DOHH2 (cell line): Measurements from ENCODE around the gene CHD5.

ENCODE experiments used
- H3F3A ChIP-seq: fragments of 200-600 bp; sonication (generic), shearing (Covaris generic); 2 replicates; pipeline ENCODE4 v1.6.0; 2016; ENCODE audit warnings: antibody characterized with exemption, mild to moderate bottlenecking; ENCODE audit not compliant: control insufficient read depth, insufficient read depth
- H3K27ac ChIP-seq: fragments of 200-600 bp; sonication (generic); 2 replicates; pipeline ENCODE4 v1.5.1; 2014; ENCODE audit warnings: low read depth, mild to moderate bottlenecking, low read length, moderate library complexity
- H3K27me3 ChIP-seq: fragments of 200-600 bp; sonication (generic); 2 replicates; pipeline ENCODE4 v1.6.1; 2014; ENCODE audit warnings: mild to moderate bottlenecking, low read length, mixed read lengths; ENCODE audit not compliant: control insufficient read depth
- H3K36me3 ChIP-seq: fragments of 200-600 bp; sonication (generic); 2 replicates; pipeline ENCODE4 v1.6.1; 2014; ENCODE audit warnings: mild to moderate bottlenecking, low read length, moderate library complexity, mixed read lengths; ENCODE audit not compliant: control insufficient read depth
- H3K4me1 ChIP-seq: fragments of 200-600 bp; sonication (generic); 2 replicates; pipeline ENCODE4 v1.6.1; 2014; ENCODE audit warnings: mild to moderate bottlenecking, low read length, mixed read lengths; ENCODE audit not compliant: control insufficient read depth
- H3K4me2 ChIP-seq: fragments of 200-600 bp; sonication (generic); 2 replicates; pipeline ENCODE4 v1.6.0; 2014; ENCODE audit warnings: mild to moderate bottlenecking, low read length, moderate library complexity
- H3K4me3 ChIP-seq: fragments of 200-600 bp; sonication (generic); 2 replicates; pipeline ENCODE4 v1.5.1; 2014; ENCODE audit warnings: mild to moderate bottlenecking, low read length, mixed read lengths
- H3K79me2 ChIP-seq: fragments of 200-600 bp; sonication (generic); 2 replicates; pipeline ENCODE4 v1.6.1; 2014; ENCODE audit warnings: mild to moderate bottlenecking, low read length, mixed read lengths; ENCODE audit not compliant: control insufficient read depth
- H3K9me2 ChIP-seq: fragments of 200-600 bp; sonication (generic); replicated peaks from 2 replicates; pipeline ENCODE4 v1.6.1; 2014; ENCODE audit warnings: mild to moderate bottlenecking, low read length, mixed read lengths; ENCODE audit not compliant: control insufficient read depth
- H3K9me3 ChIP-seq: fragments of 200-600 bp; sonication (generic); 2 replicates; pipeline ENCODE4 v1.6.1; 2014; ENCODE audit warnings: antibody characterized with exemption, low read length, mixed read lengths; ENCODE audit not compliant: control insufficient read depth, insufficient read depth
- H4K20me1 ChIP-seq: fragments of 200-600 bp; sonication (generic); 2 replicates; pipeline ENCODE4 v1.6.0; 2014; ENCODE audit warnings: low read depth, mild to moderate bottlenecking, antibody characterized with exemption, low read length, moderate library complexity; ENCODE audit not compliant: control insufficient read depth, insufficient read depth
- EZH2phosphoT487 ChIP-seq: fragments of 200-600 bp; sonication (generic); IDR thresholded peaks from 2 replicates; pipeline ENCODE4 v1.6.1; 2017; ENCODE audit warnings: borderline replicate concordance, mild to moderate bottlenecking, antibody characterized with exemption, low read length, moderate library complexity, mixed read lengths
- TF ChIP-seq, protein P1 (sequence below): fragments of 200-600 bp; sonication (generic); IDR thresholded peaks from one replicate; pipeline ENCODE4 v1.5.1; 2014; ENCODE audit warnings: antibody characterized with exemption, mild to moderate bottlenecking, low read depth, low read length; ENCODE audit not compliant: poor library complexity, severe bottlenecking

CHD5 gene

DNA sequence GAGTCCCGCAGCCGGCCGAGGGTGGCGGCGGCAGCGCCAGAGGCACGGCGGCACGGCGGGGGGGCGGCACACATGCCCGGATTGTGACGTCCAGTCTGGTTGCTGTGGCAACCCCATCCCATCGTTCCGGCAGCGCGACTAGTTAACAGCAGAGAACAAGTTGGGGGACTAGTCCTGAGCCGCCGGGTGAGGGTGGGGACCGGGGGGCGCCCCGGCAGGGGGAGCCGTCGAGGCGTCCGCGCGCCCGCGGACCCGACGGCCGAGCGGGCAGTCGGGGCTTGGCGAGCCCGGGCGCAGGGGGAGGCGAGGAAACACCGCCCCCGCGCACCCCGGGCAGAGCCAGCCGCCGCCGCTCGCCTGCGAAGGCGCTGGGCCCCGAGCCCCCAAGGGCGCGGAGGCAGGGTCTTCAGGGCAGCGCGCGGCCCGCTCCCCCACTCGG is at the start of gene CHD5:
TSS of gene CHD5 (minus strand) at position 54 of the 439 bp plus-strand sequence. CDS start 298 bp downstream, outside the sequence.
- H3K27ac ChIP-seq: no peak within 1 kb of the TSS
- H3K36me3 ChIP-seq: peaks cover 13% of the 10 kb centered on the region
- H3K27me3 ChIP-seq: peaks cover 20% of the 10 kb centered on the region
- no peaks in the 10 kb centered on the region; the same call in 1 of the 2 replicates for H3K4me1 ChIP-seq
- peaks cover 26% of the 10 kb centered on the region for H3F3A ChIP-seq
- no peaks in the 10 kb centered on the region for H3K9me3 ChIP-seq
- TF ChIP-seq, protein P1, sequence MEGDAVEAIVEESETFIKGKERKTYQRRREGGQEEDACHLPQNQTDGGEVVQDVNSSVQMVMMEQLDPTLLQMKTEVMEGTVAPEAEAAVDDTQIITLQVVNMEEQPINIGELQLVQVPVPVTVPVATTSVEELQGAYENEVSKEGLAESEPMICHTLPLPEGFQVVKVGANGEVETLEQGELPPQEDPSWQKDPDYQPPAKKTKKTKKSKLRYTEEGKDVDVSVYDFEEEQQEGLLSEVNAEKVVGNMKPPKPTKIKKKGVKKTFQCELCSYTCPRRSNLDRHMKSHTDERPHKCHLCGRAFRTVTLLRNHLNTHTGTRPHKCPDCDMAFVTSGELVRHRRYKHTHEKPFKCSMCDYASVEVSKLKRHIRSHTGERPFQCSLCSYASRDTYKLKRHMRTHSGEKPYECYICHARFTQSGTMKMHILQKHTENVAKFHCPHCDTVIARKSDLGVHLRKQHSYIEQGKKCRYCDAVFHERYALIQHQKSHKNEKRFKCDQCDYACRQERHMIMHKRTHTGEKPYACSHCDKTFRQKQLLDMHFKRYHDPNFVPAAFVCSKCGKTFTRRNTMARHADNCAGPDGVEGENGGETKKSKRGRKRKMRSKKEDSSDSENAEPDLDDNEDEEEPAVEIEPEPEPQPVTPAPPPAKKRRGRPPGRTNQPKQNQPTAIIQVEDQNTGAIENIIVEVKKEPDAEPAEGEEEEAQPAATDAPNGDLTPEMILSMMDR: no peak
- TF ChIP-seq EZH2phosphoT487: no peak
- H3K4me3 ChIP-seq: no peak within 1 kb of the TSS
- H3K4me2 ChIP-seq: no peak within 1 kb of the TSS
- no peaks in the 10 kb centered on the region for H3K79me2 ChIP-seq
- peaks cover 20% of the 10 kb centered on the region for H4K20me1 ChIP-seq
- no peaks in the 10 kb centered on the region for H3K9me2 ChIP-seq

DNA sequence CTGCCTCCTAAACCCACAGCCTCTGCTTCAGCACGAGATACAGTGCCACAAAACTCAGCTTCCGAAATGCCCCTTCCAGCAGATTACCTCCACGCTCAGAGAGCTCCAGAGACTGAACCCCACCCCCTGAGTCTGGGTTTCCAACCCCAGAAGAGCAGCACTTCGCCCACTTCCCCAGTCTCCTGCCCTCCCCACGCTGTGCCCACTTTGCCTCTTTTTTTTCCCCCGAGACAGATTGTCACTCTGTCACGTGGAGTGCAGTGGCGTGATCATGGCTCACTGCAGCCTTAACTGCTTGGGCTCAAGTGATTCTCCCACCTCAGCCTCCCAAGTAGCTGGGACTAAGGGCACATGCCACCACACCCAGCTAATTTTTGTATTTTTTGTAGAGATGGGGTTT is 45.5 kb upstream of the CHD5 start:
- TF ChIP-seq, protein P1: no peak
- TF ChIP-seq EZH2phosphoT487: no peak
- peaks cover 8% of the 10 kb centered on the region; the same call in 1 of the 2 replicates for H4K20me1 ChIP-seq

DNA sequence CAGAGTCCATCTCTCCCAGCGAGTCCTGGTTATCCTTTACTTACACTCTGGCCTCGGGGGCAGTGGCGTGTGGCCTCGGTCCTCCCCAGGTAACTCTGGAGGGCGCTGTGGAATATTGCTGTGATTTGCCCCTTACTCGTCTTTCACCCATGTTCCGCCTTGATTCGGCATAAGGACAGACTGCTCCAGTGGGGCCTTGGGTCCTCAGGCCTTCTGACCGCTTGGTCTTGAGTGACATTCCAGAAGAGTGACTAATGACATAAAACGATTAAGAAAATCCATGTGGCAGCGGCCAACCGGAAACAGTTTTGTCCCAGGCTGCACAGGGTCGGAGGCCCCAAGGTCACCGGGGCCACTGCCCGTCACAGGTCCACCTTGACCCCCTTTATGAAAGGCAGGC is 44.6 kb upstream of the CHD5 start:
- no peaks in the 10 kb centered on the region for H3K4me1 ChIP-seq
- no peaks in the 10 kb centered on the region for H3K27me3 ChIP-seq
- peaks cover 81% of the 10 kb centered on the region for H3K36me3 ChIP-seq
- H4K20me1 ChIP-seq: peaks cover 8% of the 10 kb centered on the region; the same call in 1 of the 2 replicates
- H3F3A ChIP-seq: no peaks in the 10 kb centered on the region; the same call in 1 of the 2 replicates
- no peak overlapping the region for H3K27ac ChIP-seq
- peaks cover 30% of the 10 kb centered on the region for H3K79me2 ChIP-seq
- TF ChIP-seq, protein P1: no peak
- no peak for TF ChIP-seq EZH2phosphoT487
- no peak overlapping the region for H3K4me3 ChIP-seq
- H3K9me3 ChIP-seq: no peaks in the 10 kb centered on the region
- no peak overlapping the region for H3K4me2 ChIP-seq
- H3K9me2 ChIP-seq: no peaks in the 10 kb centered on the region

More for the DNA sequence above, 45.5 kb upstream of the CHD5 start:
- H3K9me3 ChIP-seq: no peaks in the 10 kb centered on the region
- no peak overlapping the region for H3K4me3 ChIP-seq
- peaks cover 35% of the 10 kb centered on the region for H3K79me2 ChIP-seq
- no peak overlapping the region for H3K4me2 ChIP-seq
- H3K4me1 ChIP-seq: no peaks in the 10 kb centered on the region
- H3F3A ChIP-seq: no peaks in the 10 kb centered on the region; the same call in 1 of the 2 replicates
- no peaks in the 10 kb centered on the region for H3K27me3 ChIP-seq
- no peaks in the 10 kb centered on the region for H3K9me2 ChIP-seq
- H3K27ac ChIP-seq: no peak overlapping the region
- H3K36me3 ChIP-seq: peaks cover 81% of the 10 kb centered on the region
